Caco-2 (cell line): ENCODE data around the gene CCDC116. TPM values are rescaled to one million over a fixed set of nuclear protein-coding genes. Genes with fewer than 3 reads are reported as not detected.

Experiments used
- BruUV-seq: library from RNA; stranded (reverse); fragments of 400-500 nt; replicated peaks from 2 replicates; lab custom pipeline; 2021; lab: Mats Ljungman, UMichigan
- CTCF ChIA-PET: fragments of 300-600 bp; sonication (Branson Sonifier 250); formaldehyde crosslinking; loops from one replicate; lab custom pipeline; 2022; ENCODE audit warnings: antibody characterized with exemption; lab: Charles Lee
- POLR2A ChIA-PET: fragments of 300-600 bp; sonication (Branson Sonifier 250); formaldehyde crosslinking; loops from one replicate; lab custom pipeline; 2022; ENCODE audit warnings: antibody characterized with exemption; lab: Charles Lee
- DNase-seq, 2 experiments: peaks; one replicate each; pipeline versions ENCODE4 v3.0.0 to v3.0.0-alpha.2; 2020 to 2022
- H3K27me3 ChIP-seq: replicated peaks from 2 replicates; pipeline ENCODE4 v1.6.0; 2011; ENCODE audit warnings: low read length; ENCODE audit not compliant: control insufficient read depth, insufficient read depth
- H3K36me3 ChIP-seq: 2 replicates; pipeline ENCODE4 v1.5.1; 2011; ENCODE audit warnings: low read length; ENCODE audit not compliant: control insufficient read depth, insufficient read depth
- H3K4me1 ChIP-seq: fragments of 250-450 bp; sonication (Bioruptor Pico); 2 replicates; pipeline ENCODE4 v1.5.1; 2020; ENCODE audit warnings: mild to moderate bottlenecking
- H3K4me3 ChIP-seq: 2 replicates; pipeline ENCODE4 v1.5.1; 2011; ENCODE audit warnings: low read depth, mild to moderate bottlenecking, control low read depth, low read length
- H3K9me3 ChIP-seq: fragments of 250-450 bp; sonication (Bioruptor Pico); 2 replicates; pipeline ENCODE4 v1.5.1; 2020; ENCODE audit warnings: mild to moderate bottlenecking, moderate library complexity
- H3K27ac Mint-ChIP-seq: one replicate; pipeline ENCODE4 v1.8.0; 2022; ENCODE audit warnings: mixed read lengths; ENCODE audit not compliant: unreplicated experiment
- H3K27me3 Mint-ChIP-seq: one replicate; pipeline ENCODE4 v1.8.0; 2022; ENCODE audit warnings: mixed read lengths; ENCODE audit not compliant: insufficient read depth, unreplicated experiment
- H3K36me3 Mint-ChIP-seq: one replicate; pipeline ENCODE4 v1.8.0; 2022; ENCODE audit warnings: mild to moderate bottlenecking, mixed read lengths; ENCODE audit not compliant: insufficient read depth, unreplicated experiment
- H3K4me1 Mint-ChIP-seq: one replicate; pipeline ENCODE4 v1.8.0; 2022; ENCODE audit warnings: low read depth, mixed read lengths; ENCODE audit not compliant: unreplicated experiment
- H3K4me3 Mint-ChIP-seq: one replicate; pipeline ENCODE4 v1.8.0; 2022; ENCODE audit warnings: mild to moderate bottlenecking, moderate library complexity, mixed read lengths; ENCODE audit not compliant: unreplicated experiment
- H3K9me3 Mint-ChIP-seq: one replicate; pipeline ENCODE4 v1.8.0; 2022; ENCODE audit warnings: mixed read lengths; ENCODE audit not compliant: unreplicated experiment
- CTCF ChIP-seq, 2 experiments: fragments of 200-600 bp in 1 of 2; IDR thresholded peaks; 1 replicate in 1 of 2; 2 replicates in 1 of 2; pipeline versions ENCODE4 v1.5.1 to v1.8.0; 2011 to 2022; ENCODE audit warnings: antibody characterized with exemption in 1 of 2, control low read depth in 1 of 2, inconsistent platforms in 1 of 2, low read depth in 1 of 2, low read length in 1 of 2, mild to moderate bottlenecking in 1 of 2, moderate library complexity in 1 of 2; ENCODE audit not compliant: insufficient read depth in 1 of 2, severe bottlenecking in 1 of 2, unreplicated experiment in 1 of 2
- intact Hi-C: fragments of 100-400 bp; cut with micrococcal nuclease; formaldehyde crosslinking; loops from one replicate; pipeline ENCODE4 v1.10.0; 2022; ENCODE audit not compliant: unreplicated experiment
- microRNA-seq: library from miRNA; unstranded; fragments of <30 nt; microRNA quantifications from one replicate; pipeline ENCODE4 v1.2.0, GENCODE V29; 2022
- total RNA-seq: library from RNA; stranded (reverse); gene quantifications from 2 replicates; pipeline ENCODE4 v1.2.3, GENCODE V29; 2022

CCDC116 gene
- total RNA-seq, 1 experiment from 2014 or later: not detected

GRCh38 chr22:21686193-21686608, 53.6 kb downstream of the CCDC116 start:
- H3K27ac Mint-ChIP-seq: no peak overlapping the region
- H3K4me1 ChIP-seq: no peaks in the 10 kb centered on the region
- no peaks in the 10 kb centered on the region for H3K4me1 Mint-ChIP-seq
- peaks cover 37% of the 10 kb centered on the region for H3K36me3 Mint-ChIP-seq
- no peaks in the 10 kb centered on the region for H3K36me3 ChIP-seq
- H3K9me3 Mint-ChIP-seq: no peaks in the 10 kb centered on the region
- ChIA-PET CTCF (no interaction called here), POLR2A (no interaction called here)
- BruUV-seq: no TSS peak
- no peaks in the 10 kb centered on the region for H3K27me3 ChIP-seq
- no peak for DNase-seq
- no peak for TF ChIP-seq CTCF (IDR thresholded peaks at IDR 0.05; ENCODE audit: insufficient read depth in 1 of 2, low read depth in 1 of 2, low read length in 1 of 2, severe bottlenecking in 1 of 2, unreplicated experiment in 1 of 2)
- H3K4me3 Mint-ChIP-seq: no peak overlapping the region
- H3K4me3 ChIP-seq: no peak overlapping the region
- intact Hi-C loops: no loop called here
- no peaks in the 10 kb centered on the region for H3K9me3 ChIP-seq
- no peaks in the 10 kb centered on the region for H3K27me3 Mint-ChIP-seq

Small RNAs within 50 kb of the gene (microRNA-seq; reads per million reads assigned to microRNA genes)
- gene MIR130B: 1,769 reads per million, percentile 92 among the genes with 10 or more reads in this experiment
- 25.8 reads per million, percentile 60 among the genes with 10 or more reads in this experiment for gene MIR301B

Other genes starting within 250 kb of the CCDC116 start
- not detected in 2 replicates for gene RIMBP3B, start 249.0 kb upstream of the CCDC116 start, total RNA-seq
- gene HIC2, start 215.4 kb upstream of the CCDC116 start, total RNA-seq: 45.8 and 48.4 TPM in 2 replicates
- gene TMEM191C, start 165.4 kb upstream of the CCDC116 start, total RNA-seq: 7.5 and 8.5 TPM in 2 replicates
- 0.12 and 0.39 TPM in 2 replicates for gene RIMBP3C, start 81.3 kb upstream of the CCDC116 start, total RNA-seq
- 63.4 and 66.7 TPM in 2 replicates for gene UBE2L3, start 65.0 kb upstream of the CCDC116 start, total RNA-seq
- gene YDJC, start 2.7 kb upstream of the CCDC116 start, total RNA-seq: 55.9 and 60.0 TPM in 2 replicates
- gene SDF2L1, start 9.5 kb downstream of the CCDC116 start, total RNA-seq: 48.5 and 49.6 TPM in 2 replicates
- 53.2 and 55.0 TPM in 2 replicates for gene PPIL2, start 33.3 kb downstream of the CCDC116 start, total RNA-seq
- 1.2 and 1.3 TPM in 2 replicates for gene YPEL1, start 103.0 kb downstream of the CCDC116 start, total RNA-seq
- 135 and 136 TPM in 2 replicates for gene MAPK1, start 234.9 kb downstream of the CCDC116 start, total RNA-seq